Astrocyte of the cerebellum (primary cell): ENCODE data around the gene HEXB.
"Not testable (repeated sequence)": the region's sequence is repeated elsewhere in the genome, so short reads cannot be mapped to it uniquely, and the experiment has no call there.

Experiments
- DNase-seq: peaks from one replicate; pipeline ENCODE4 v3.0.0-alpha.2; 2011; ENCODE audit warnings: low read depth
- H3K4me3 ChIP-seq: 2 replicates; pipeline ENCODE4 v1.5.1; 2011; ENCODE audit warnings: mild to moderate bottlenecking, low read depth, low read length, moderate library complexity
- in situ Hi-C: cut with HindIII; loops from 2 replicates; pipeline ENCODE4 v1.10.0; 2017; ENCODE audit warnings: low sequenced_read_pairs
- TF ChIP-seq, protein P1 (sequence below): IDR thresholded peaks from 2 replicates; pipeline ENCODE4 v1.5.1; 2012; ENCODE audit warnings: low read length, low read depth, moderate library complexity, mild to moderate bottlenecking; ENCODE audit errors: missing control alignments

HEXB gene

DNA sequence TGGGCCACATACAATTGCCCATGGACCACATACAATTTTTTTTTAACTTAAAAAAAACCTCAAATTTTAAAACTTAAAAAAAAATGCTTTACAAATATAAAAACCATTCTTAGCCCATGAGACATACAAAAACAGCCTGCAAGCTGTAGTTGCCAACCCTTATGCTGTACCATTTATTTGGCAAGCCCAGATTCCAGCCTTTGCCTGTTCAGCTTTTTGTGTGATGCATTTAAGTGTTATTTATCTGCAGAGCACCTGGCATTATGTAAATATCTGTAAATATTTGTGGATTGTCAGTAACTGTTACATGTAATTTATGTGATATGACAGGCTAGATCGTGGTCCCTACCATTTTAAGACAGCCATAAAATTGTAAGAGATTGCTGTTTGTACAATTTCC lies 32.6 kb downstream of the HEXB start:
- no peak for DNase-seq
- in situ Hi-C loops: no loop called here
- TF ChIP-seq, protein P1, sequence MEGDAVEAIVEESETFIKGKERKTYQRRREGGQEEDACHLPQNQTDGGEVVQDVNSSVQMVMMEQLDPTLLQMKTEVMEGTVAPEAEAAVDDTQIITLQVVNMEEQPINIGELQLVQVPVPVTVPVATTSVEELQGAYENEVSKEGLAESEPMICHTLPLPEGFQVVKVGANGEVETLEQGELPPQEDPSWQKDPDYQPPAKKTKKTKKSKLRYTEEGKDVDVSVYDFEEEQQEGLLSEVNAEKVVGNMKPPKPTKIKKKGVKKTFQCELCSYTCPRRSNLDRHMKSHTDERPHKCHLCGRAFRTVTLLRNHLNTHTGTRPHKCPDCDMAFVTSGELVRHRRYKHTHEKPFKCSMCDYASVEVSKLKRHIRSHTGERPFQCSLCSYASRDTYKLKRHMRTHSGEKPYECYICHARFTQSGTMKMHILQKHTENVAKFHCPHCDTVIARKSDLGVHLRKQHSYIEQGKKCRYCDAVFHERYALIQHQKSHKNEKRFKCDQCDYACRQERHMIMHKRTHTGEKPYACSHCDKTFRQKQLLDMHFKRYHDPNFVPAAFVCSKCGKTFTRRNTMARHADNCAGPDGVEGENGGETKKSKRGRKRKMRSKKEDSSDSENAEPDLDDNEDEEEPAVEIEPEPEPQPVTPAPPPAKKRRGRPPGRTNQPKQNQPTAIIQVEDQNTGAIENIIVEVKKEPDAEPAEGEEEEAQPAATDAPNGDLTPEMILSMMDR: no peak

DNA sequence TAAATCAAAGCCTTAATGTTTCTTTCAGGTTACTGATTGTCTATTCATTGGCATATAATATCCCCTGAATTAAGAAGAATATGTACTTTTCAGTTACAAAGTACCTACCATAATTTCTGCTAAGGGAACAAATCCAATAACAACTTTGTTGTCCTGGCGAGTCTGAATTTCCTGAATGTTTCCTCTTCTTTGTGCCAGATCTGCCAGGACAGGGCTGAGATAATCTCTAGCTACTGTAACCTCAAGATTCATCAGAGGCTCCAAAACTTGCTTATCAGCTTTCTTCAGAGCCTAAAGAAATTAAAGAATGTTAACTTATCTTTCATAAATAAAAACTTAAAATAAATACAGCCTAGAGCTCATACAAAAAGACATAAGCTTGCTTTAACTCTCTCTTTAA lies 37.2 kb downstream of the HEXB start:
- no peak for DNase-seq
- TF ChIP-seq, protein P1: no peak
- in situ Hi-C loops: no loop called here
- no peak overlapping the region for H3K4me3 ChIP-seq

More for the DNA sequence above, 32.6 kb downstream of the HEXB start:
- no peak overlapping the region for H3K4me3 ChIP-seq

DNA sequence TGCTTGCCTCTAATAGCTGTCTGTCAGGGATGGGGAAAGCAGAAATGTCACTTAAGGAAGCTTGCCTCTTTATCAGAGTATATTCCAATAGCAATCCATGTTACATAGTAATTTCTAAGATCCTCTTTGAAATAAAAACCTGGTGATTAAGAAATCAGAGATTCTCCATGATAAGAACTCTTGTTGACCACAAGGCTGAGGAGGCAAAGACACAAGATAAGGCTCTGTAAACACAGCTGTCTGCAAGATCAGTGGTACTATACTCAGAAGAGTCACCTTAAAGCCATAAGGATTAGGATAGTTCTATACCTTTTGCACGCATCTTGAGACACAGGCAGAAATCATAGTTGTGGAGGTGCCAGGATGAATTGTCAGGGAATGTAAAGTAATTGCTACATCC lies 40.3 kb downstream of the HEXB start:
- TF ChIP-seq, protein P1: no peak
- H3K4me3 ChIP-seq: no peak overlapping the region
- DNase-seq: no peak
- in situ Hi-C loops: no loop called here

DNA sequence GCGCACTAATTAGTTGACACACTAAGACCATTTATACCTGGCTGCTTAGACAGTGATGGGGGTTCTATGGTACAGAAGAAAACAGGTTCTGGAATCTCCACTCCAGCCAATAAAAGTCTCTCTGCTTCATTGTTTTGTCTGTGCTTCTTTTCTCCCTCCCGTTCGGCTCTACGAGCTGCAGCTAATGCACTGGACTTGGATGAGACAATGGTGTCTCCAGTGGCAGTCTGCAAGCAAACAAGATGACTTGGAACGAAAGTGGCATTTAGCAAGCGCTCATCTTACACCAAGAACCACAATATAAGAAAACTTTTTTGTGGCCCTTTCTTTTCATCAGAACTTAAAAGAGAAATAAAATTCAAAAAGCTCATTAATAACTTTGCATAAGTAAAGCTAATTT lies 51.7 kb downstream of the HEXB start:
- no peak for DNase-seq
- TF ChIP-seq, protein P1: no peak
- H3K4me3 ChIP-seq: no peak overlapping the region
- in situ Hi-C loops: no loop called here

DNA sequence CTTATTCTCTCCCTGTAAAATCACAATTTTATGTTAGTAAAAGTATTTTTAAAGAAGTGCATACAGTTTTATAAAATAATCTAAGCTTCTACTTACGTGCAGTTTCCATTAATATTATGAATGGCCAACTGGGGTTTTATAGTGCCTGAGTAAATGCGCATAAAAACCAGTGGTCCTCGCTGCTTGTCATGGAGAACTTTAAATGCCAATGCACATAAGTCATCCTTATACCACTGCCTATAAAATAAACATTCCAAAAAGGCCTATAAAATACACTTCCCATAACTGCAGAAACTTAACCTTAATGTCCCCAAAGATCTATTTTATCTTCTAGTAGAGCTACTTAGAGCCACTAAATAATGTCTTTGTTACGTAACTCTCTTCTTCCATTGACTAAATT lies 53.4 kb downstream of the HEXB start:
- in situ Hi-C loops: no loop called here
- DNase-seq: no peak

DNA sequence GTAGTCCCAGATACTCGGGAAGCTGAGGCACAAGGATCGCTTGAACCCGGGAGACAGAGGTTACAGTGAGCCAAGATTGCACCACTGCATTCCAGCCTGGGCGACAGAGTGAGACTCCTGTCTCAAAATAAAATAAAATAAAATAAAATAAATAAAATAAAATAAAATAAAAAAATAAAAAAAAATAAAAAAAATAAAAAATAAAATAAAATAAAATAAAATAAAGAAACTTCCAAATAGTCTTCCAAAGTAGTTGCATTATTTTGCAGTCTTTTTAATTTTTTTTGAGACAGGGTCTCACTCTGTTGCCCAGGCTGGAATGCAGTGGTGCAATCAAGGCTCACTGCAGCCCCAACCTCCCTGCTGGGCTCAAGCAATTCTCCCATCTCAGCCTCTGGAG lies 63.7 kb downstream of the HEXB start:
- DNase-seq, H3K4me3 ChIP-seq, in situ Hi-C loops: not testable (repeated sequence)

More for the DNA sequence above, 53.4 kb downstream of the HEXB start:
- TF ChIP-seq, protein P1: no peak
- H3K4me3 ChIP-seq: no peak overlapping the region

DNA sequence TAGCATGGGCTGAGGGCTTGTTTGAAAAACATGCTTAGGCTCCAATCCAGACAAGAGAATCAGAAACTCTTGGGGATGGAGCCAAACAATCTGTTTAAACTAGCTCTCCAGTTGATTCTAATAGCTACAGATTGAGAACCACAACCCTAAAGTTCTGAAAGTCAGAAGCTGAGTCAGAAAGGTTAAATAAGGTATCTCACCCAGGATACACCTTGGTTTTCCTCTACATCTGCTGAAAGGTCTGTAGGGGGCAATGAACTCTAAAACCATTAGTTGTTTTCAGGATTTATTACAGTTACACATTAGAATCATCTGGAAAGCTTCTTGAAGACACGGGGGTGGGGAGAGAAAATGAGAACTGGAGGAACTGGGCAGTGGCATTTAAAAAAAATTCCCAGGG lies 76.2 kb downstream of the HEXB start:
- DNase-seq: no peak
- in situ Hi-C loops: no loop called here
- H3K4me3 ChIP-seq: no peak overlapping the region
- TF ChIP-seq, protein P1: no peak
